GM10847 (cell line): Measurements from ENCODE around the gene MRPL39.

Experiments used
- POLR2A ChIP-seq: IDR thresholded peaks from 2 replicates; pipeline ENCODE4 v1.6.1; 2011; ENCODE audit not compliant: insufficient read length; ENCODE audit errors: extremely low read depth

The MRPL39 gene

DNA sequence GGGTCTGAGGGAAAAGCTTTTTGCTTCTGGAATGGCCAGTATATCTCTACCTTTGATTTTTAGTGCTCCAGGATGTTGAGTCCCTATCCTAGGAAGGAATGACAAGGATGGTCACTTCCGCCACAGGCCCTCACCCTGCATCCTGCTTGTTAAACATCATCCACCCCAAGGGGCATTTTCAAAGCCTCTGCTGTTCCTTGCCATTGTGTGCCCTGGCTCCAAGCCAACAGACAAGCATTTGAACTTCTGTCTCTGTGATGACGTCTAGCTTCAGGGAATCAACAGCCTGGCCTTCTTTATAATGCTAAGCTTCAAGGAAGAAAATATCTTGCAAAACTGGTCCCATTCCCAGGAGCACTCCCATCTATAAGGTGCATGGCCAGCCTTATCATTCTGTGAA lies 19.5 kb upstream of the MRPL39 start:
- TF ChIP-seq POLR2A: no peak

DNA sequence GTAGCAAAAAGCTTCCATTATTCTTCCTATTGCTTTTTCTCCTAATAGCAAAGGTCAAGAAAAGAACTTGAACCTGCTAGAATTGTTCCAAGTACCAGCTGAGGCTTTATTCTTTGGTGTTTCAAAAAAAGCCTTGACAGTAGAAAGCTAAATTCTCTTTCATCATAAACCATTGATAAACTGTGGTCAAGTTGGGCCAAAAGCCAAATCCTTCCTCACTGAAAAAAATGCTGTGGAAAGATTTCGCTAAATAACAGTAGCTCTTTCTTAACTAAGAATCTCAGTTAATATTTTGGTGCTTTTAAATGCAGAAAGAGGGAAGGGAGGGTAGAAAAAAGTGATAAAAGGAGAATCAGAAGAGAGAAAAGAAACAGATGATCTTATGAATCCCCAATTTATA lies 17.8 kb upstream of the MRPL39 start:
- TF ChIP-seq POLR2A: no peak

DNA sequence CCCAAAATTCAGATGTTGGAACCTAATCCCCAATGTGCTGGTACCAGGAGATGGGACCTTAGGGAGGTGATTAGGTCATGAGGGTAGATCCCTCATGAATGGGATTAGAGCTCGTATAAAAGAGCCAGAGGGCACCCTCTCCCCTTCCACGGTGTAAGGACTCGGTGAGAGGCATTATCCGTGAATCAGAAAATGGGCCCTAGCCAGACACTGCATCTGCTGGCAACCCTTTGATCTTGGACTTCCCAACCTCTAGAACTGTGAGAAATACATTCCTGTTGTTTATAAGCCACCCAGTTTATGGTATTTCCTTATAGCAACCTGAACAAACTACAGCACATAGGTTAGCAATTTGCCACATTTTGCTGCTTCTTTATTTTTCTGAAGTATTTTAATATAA lies 17.2 kb upstream of the MRPL39 start:
- TF ChIP-seq POLR2A: no peak

DNA sequence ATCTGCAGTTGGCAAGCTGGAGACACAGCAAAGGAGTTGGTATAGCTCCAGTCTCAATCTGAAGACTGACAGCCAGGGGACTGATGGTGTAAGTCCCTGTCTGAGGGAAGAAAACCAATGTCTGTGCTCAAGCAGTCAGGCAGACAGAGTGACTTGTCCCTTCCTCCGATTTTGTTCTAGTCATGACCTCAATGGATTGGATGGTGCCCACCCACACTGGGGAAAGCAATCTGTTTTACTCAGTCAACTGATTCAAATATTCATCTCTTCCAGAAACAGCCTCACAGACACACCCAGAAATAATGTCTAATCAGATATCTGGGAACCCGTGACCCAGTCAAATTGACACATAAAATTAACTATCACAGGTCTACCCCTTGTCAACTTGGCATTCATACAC lies 11.9 kb upstream of the MRPL39 start:
- no peak for TF ChIP-seq POLR2A

DNA sequence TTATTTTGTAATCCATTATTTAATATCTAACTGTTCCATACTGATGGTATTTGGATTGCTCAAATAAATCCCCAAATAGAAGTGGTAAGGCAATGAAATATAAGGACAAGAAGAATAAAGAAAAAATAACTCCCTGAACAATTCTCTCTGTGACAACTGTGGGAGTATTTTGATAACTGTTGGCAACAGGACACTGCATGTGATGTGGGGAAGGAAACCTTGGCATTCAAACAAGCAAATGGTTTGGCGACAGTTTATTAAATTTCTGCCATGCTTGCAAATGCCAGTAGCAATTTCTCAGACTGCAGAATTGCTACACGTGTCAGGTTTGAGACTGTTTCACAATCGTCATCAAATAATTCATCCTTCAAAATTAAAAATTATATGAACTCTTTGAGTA lies 8.6 kb upstream of the MRPL39 start:
- TF ChIP-seq POLR2A: no peak

DNA sequence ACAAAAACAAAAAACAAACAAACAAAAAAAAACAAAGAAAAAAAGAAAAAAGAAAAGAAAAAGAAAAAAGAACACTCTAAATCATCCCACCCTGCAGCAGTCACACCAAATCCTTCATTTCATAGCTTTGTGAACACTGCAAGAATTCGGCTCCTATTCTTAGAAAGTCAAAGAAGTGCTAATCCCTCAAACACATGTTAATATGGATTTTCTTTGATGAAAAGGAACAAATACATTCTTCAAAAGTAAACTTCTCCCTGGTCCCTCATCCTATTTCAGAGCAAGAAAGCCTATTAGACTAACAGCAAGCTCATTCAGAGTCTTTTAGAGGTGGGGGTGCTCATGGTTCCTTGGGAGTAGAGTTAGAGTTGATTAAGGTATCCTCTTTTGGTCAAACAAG lies 7.2 kb upstream of the MRPL39 start:
- TF ChIP-seq POLR2A: no peak

DNA sequence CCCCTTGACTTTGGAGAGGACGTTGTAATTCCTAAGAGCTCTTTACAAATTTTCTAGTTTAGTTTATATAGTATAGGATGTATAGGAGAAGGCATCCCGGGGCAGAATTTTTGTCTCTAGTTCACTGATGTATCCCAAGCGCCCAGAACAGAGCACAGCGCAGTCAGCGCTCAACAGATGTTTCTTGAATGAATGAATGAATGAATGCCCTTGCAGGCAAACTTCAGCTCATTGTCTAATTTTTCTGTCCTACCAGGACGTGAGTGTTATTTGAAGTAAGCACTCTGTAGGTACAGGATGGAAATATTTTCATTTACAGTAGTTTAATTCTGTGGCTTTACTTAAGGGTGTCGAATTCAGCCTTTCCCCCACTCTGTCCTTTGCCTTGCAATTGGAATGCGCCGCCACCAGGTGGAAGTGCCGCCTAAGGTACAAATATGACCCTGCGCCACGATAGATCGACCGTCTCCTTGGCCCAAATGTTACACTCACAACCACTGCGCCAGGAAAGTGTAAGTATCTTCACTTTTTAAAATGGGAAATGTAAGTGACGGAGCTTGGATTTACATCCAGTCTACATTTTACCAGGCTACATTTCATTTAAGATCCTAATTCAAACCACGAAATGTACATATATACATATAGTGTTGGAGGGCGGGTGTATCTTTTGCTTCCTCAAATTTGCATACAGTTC lies 910 bp upstream of the MRPL39 start:
- TF ChIP-seq POLR2A: no peak

DNA sequence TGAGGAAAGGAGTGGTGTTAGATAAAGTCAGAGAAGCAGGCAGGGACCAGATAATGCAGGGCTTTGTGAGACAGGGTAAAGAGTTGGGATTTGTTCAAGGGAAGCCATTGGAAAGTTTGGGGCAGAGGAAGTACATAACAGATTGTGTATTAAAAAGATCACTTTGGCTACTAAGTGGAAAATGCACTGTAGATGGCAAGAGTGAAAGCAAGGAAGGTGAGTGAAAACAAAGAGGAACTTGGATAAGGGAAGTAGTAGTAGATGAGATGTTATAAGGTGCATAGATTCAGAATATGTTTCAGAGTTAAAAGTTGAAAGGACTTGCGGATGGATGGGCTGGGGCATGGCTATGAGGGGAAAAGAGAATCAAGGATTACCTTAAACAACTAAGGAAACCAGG lies 17.4 kb downstream of the MRPL39 start:
- TF ChIP-seq POLR2A: no peak

DNA sequence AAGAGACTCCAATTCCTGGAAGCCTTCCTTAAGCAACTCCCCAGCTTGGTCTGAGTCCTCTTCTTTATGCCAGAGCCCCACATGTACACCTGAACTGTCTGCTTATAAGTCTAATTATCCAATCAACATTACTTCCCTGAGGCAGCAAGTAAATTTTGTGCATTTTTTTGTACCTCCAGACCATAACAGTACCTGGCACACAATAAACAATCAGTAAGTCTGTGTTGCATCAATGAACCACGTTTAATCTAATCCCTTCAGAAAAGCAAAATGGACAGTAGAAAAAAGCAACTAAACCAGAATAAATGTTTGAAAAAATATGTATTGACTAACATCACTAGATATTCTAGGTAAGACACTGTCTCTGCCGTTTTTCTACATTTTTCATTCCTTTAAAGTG lies 20.5 kb downstream of the MRPL39 start:
- TF ChIP-seq POLR2A: no peak

DNA sequence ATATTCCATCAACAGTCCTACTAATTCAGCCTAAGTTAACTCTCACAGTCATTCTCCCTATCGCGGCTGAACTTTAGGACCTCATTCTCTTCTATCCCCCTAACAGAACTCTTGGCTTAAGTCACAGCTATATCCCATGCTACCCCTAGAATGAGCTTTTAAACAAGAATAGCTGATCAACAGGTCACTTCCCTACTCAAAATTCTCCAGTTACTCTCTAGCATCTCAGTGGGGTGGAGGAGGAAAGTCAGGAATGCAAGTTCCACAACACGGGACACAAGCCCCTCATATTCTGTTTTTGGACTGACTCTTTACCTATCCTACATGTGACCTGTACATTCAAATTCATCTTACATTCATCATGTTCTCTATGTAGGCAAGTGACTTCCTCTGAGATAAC lies 21.0 kb downstream of the MRPL39 start:
- TF ChIP-seq POLR2A: no peak

DNA sequence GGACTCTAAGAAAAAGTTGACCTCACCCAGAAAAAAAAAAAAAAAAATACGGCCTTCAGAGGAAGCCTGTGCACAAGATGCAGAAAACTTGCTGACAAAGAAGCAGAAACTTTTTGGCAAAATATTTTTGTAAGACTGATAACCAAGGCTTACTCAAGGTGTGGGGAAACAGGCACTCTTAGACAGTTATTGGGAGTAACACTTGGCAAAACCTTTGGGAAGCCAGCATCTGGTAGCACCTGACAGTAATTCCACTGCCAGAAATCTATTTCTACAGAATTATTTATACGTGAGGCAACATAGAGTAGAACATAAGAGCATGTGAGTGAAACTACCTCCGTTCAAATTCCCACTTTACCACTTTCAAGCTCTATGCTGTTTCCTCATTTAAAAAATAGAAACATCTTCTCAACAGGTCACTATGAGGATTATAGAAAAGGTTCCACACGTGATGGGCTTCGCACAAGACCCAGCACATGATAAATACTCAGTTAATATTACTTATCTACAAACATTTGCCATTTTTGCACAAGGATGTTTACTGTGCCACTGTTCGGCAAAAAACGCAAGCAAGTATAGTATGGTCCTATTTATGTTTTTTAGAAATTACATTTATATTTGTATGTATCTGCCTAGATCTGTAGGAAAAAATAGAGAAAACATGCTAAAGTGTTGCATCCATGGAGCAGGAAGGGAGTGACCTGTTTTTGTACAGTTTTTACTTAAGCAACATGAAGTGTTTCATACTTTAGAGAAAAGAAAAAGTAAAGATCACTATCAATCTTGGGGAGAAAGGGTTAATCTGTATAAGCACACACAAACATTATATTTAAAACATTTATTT lies 22.2 kb downstream of the MRPL39 start:
- no peak for TF ChIP-seq POLR2A

DNA sequence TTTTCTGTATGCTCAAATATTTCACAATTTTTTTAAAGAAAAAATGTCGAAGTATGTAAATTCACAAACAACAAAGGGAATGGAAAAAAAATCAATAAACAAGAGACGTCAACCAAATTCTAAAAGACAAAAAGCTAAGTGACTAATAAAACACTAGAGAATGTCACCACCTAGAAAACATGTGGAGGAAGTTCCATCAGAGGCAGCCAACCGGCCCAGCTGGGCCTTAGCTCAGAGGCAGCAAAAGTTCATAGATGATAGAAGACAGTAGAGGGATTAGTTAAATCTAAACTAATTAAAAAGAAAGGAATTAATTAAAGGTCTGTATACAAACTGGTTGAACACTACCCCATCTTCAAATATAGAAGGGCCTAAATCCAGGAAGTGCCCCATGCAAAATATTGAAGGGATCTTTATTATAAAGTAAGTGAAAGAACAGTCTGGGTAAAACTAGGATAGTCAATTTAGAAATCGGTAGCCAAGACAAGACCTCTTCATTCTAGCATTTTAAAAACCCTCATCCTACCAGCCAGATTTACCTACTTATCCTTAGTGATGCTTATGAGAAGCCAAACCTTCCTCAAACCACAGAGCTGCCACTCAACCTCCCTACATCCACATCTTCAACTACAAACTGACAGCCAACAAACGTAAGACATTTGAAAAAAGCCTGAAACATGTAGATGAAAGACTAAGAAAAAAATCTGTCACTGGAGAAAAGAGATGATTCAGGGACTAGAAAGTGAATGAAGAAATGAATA lies 23.7 kb downstream of the MRPL39 start:
- TF ChIP-seq POLR2A: no peak

DNA sequence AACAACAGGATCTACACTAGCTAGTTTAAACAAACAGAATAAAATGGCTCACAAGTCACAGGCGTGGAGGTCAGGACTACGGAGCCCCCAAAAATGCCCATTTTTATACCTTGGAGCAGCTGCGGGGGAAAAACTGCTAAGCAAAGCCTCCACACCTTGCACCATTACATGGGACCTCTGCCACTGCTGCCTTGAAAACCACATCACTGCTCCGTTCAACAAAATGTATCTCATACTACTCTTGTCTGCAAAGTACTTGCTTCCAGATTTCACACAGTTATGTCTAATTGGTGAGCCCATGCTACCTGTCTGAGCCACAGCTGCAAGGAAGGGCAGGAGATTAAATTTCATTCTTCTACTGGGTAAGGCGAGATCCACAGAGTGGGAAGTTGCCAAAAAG lies 24.4 kb downstream of the MRPL39 start:
- no peak for TF ChIP-seq POLR2A

DNA sequence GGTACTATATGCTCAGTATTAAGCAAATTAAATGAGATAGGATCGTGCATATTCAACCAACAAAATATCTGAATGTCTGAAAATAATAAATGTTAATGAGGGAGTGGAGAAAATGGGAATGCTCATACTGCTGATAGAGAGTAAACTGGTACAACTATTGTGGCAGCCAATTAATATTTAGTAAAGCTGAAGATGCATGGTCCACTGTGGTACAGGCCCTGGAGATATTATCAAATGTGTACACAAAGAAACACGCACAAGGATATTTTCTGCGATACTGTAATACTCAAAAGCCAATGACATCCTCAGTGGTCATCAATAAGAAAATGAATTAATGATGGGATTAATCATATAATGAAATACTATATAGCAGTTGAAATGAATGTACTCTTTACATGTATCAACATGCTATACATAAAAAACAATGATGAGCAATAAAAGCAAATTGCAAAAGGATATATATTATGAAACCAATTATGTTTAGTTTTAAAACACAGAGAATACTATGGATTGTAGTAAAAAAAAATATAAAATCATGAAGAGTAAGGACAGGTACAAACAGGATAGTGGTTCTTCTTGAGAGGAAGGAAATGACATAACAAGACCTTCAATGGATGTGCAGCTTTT lies 25.0 kb downstream of the MRPL39 start:
- TF ChIP-seq POLR2A: no peak

DNA sequence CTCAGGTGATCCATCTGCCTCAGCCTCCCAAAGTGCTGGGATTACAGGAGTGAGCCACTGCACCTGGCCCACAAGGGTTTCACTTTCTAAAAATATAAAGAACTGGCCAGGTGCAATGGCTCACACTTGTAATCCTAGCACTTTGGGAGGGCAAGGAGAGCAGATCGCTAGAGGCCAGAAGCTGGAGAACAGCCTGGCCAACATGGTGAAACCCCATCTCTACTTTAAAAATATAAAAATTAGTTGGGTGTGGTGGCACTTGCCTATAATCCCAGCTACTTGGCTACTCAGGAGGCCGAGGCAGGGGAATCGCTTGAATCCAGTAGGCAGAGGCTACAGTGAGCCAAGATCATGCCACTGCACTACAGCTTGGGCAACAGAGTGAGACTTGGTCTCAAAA lies 25.7 kb downstream of the MRPL39 start:
- no peak for TF ChIP-seq POLR2A

DNA sequence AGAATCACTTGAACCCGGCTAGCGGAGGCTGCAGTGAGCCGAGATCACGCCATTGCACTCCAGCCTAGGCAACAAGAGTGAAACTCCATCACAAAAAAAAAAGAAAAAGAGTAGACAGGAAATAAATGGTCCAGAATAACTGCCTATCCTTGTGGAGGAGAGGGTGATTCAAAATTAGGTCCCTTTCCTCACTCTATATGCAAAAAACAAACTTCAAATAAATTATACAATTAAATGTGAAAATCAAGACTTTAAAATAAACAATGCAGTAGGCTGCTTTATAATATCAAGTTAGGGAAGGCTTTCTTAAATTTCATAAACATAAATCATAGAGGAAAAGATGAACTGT lies 26.4 kb downstream of the MRPL39 start:
- no peak for TF ChIP-seq POLR2A
